Activated CD8-positive, alpha-beta memory T cell treated with anti-CD3 and anti-CD28 coated beads, Interleukin-2, amount 50 U/mL, for 4 hours (primary cell): ENCODE measurements around the gene PIP5K1C.

ENCODE experiments used
- DNase-seq: peaks from one replicate; pipeline ENCODE4 v3.0.0-alpha.2; 2020

The PIP5K1C gene

GRCh38 chr19:3607303-3608078 lies 92.8 kb downstream of the PIP5K1C start:
- DNase-seq: no peak

GRCh38 chr19:3606690-3607289 lies 93.5 kb downstream of the PIP5K1C start, which contains the start of gene TBXA2R:
Gene TBXA2R (minus strand): TSS chr19:3606875. CDS start chr19:3600634, 6,241 bp downstream.
- DNase-seq: peak; percentile 76

- no peak for DNase-seq
These were observed 94.0 kb downstream of the PIP5K1C start for GRCh38 chr19:3606174-3606689.

GRCh38 chr19:3605770-3606169 lies 94.5 kb downstream of the PIP5K1C start:
- no peak for DNase-seq

GRCh38 chr19:3605361-3605760 lies 94.9 kb downstream of the PIP5K1C start:
- no peak for DNase-seq

GRCh38 chr19:3604987-3605343 lies 95.3 kb downstream of the PIP5K1C start:
- DNase-seq: peak; percentile 40

- DNase-seq: no peak
These were observed 95.9 kb downstream of the PIP5K1C start for GRCh38 chr19:3604227-3604986.

- DNase-seq: no peak
These were observed 97.0 kb downstream of the PIP5K1C start for GRCh38 chr19:3603121-3603811.

- DNase-seq: no peak
These were observed 99.2 kb downstream of the PIP5K1C start for GRCh38 chr19:3601021-3601420.

- no peak for DNase-seq
These were observed 100.5 kb downstream of the PIP5K1C start for GRCh38 chr19:3599776-3600187.

- DNase-seq: no peak
These were observed 104.7 kb downstream of the PIP5K1C start for GRCh38 chr19:3595521-3596061.

- DNase-seq: no peak
These were observed 107.1 kb downstream of the PIP5K1C start for GRCh38 chr19:3593156-3593555.

GRCh38 chr19:3591876-3592613 lies 108.2 kb downstream of the PIP5K1C start:
- no peak for DNase-seq

- DNase-seq: no peak
These were observed 109.1 kb downstream of the PIP5K1C start for GRCh38 chr19:3590991-3591659.

- DNase-seq: no peak
These were observed 110.3 kb downstream of the PIP5K1C start for GRCh38 chr19:3589949-3590348.

GRCh38 chr19:3589439-3589838 lies 110.8 kb downstream of the PIP5K1C start:
- DNase-seq: no peak

- no peak for DNase-seq
These were observed 113.4 kb downstream of the PIP5K1C start for GRCh38 chr19:3586707-3587346.

GRCh38 chr19:3586127-3586626 lies 114.1 kb downstream of the PIP5K1C start:
- peak; percentile 56 for DNase-seq

GRCh38 chr19:3585301-3586126 lies 114.8 kb downstream of the PIP5K1C start, which contains the start of gene GIPC3:
Gene GIPC3 (plus strand): TSS chr19:3585478. CDS start chr19:3585598, 120 bp downstream.
- DNase-seq: no peak
